ENCODE results near the gene PEX7.
"Not testable (repeated sequence)": the region's sequence is repeated elsewhere in the genome, so short reads cannot be mapped to it uniquely, and the experiment has no call there.

Gene PEX7

GRCh38 chr6:136783021-136783420 is 39.4 kb upstream of the PEX7 start:
- no peak overlapping the region for H3K4me3 ChIP-seq (ENCODE audit: low read length)
- no peak overlapping the region for H3K9ac ChIP-seq (ENCODE audit: low read depth, low read length)
- no peaks in the 10 kb centered on the region for H3K9me3 ChIP-seq (ENCODE audit: insufficient read depth, low read depth, low read length)
- WGBS = 96% methylated on average over 6 of the region's 6 CpGs
- H3K27me3 ChIP-seq (ENCODE audit: insufficient read depth, low read length) = no peaks in the 10 kb centered on the region
- no peaks in the 10 kb centered on the region for H3K4me1 ChIP-seq (ENCODE audit: insufficient read depth, low read length)
- H3K27ac ChIP-seq (ENCODE audit: low read depth, low read length) = no peak overlapping the region
- H3K36me3 ChIP-seq (ENCODE audit: insufficient read depth, low read length) = no peaks in the 10 kb centered on the region

- Histone ChIP-seq H3K36me3 (ENCODE audit: insufficient read depth, low read length) (no peaks in the 10 kb centered on the region), H3K27ac (ENCODE audit: low read depth, low read length) (no peak overlapping the region), H3K4me3 (ENCODE audit: low read length) (no peak overlapping the region), H3K9me3 (ENCODE audit: insufficient read depth, low read depth, low read length) (no peaks in the 10 kb centered on the region), H3K4me1 (ENCODE audit: insufficient read depth, low read length) (no peaks in the 10 kb centered on the region), H3K27me3 (ENCODE audit: insufficient read depth, low read length) (no peaks in the 10 kb centered on the region), H3K9ac (ENCODE audit: low read depth, low read length) (no peak overlapping the region)
- WGBS = 94% methylated on average over 9 of the region's 9 CpGs
Measured at GRCh38 chr6:136783495-136784270, 38.7 kb upstream of the PEX7 start.

GRCh38 chr6:136784271-136784664 is 38.1 kb upstream of the PEX7 start:
- H3K9me3 ChIP-seq (ENCODE audit: insufficient read depth, low read depth, low read length) = no peaks in the 10 kb centered on the region
- H3K4me1 ChIP-seq (ENCODE audit: insufficient read depth, low read length) = no peaks in the 10 kb centered on the region
- H3K9ac ChIP-seq (ENCODE audit: low read depth, low read length) = no peak overlapping the region
- 94% methylated on average over 8 of the region's 8 CpGs for WGBS
- H3K27me3 ChIP-seq (ENCODE audit: insufficient read depth, low read length) = no peaks in the 10 kb centered on the region
- H3K4me3 ChIP-seq (ENCODE audit: low read length) = no peak overlapping the region
- H3K36me3 ChIP-seq (ENCODE audit: insufficient read depth, low read length) = no peaks in the 10 kb centered on the region
- no peak overlapping the region for H3K27ac ChIP-seq (ENCODE audit: low read depth, low read length)

GRCh38 chr6:136784910-136785746 is 37.3 kb upstream of the PEX7 start:
- H3K9ac ChIP-seq (ENCODE audit: low read depth, low read length) = no peak overlapping the region

GRCh38 chr6:136786658-136787057 is 35.7 kb upstream of the PEX7 start:
- Histone ChIP-seq H3K4me3 (ENCODE audit: low read length) (no peak overlapping the region), H3K27ac (ENCODE audit: low read depth, low read length) (no peak overlapping the region), H3K36me3 (ENCODE audit: insufficient read depth, low read length) (no peaks in the 10 kb centered on the region), H3K9me3 (ENCODE audit: insufficient read depth, low read depth, low read length) (no peaks in the 10 kb centered on the region), H3K9ac (ENCODE audit: low read depth, low read length) (no peak overlapping the region), H3K4me1 (ENCODE audit: insufficient read depth, low read length) (0 out of 2 replicates have a peak, but pooled peaks cover 3% of the 10 kb centered on the region), H3K27me3 (ENCODE audit: insufficient read depth, low read length) (peaks cover 20% of the 10 kb centered on the region)
- 93% methylated on average over 6 of the region's 6 CpGs for WGBS

More at GRCh38 chr6:136784910-136785746, 37.3 kb upstream of the PEX7 start:
- WGBS = 92% methylated on average over 10 of the region's 10 CpGs
- H3K27me3 ChIP-seq (ENCODE audit: insufficient read depth, low read length) = peaks cover 5% of the 10 kb centered on the region
- no peaks in the 10 kb centered on the region for H3K9me3 ChIP-seq (ENCODE audit: insufficient read depth, low read depth, low read length)
- no peak overlapping the region for H3K27ac ChIP-seq (ENCODE audit: low read depth, low read length)
- no peaks in the 10 kb centered on the region for H3K36me3 ChIP-seq (ENCODE audit: insufficient read depth, low read length)
- H3K4me1 ChIP-seq (ENCODE audit: insufficient read depth, low read length) = no peaks in the 10 kb centered on the region
- H3K4me3 ChIP-seq (ENCODE audit: low read length) = no peak overlapping the region

GRCh38 chr6:136787726-136788068 is 34.7 kb upstream of the PEX7 start:
- no peaks in the 10 kb centered on the region for H3K9me3 ChIP-seq (ENCODE audit: insufficient read depth, low read depth, low read length)
- H3K9ac ChIP-seq (ENCODE audit: low read depth, low read length) = no peak overlapping the region
- H3K4me1 ChIP-seq (ENCODE audit: insufficient read depth, low read length) = 0 out of 2 replicates have a peak, but pooled peaks cover 3% of the 10 kb centered on the region
- WGBS = 92% methylated on average over 4 of the region's 4 CpGs
- peaks cover 31% of the 10 kb centered on the region for H3K27me3 ChIP-seq (ENCODE audit: insufficient read depth, low read length)
- H3K36me3 ChIP-seq (ENCODE audit: insufficient read depth, low read length) = no peaks in the 10 kb centered on the region
- H3K27ac ChIP-seq (ENCODE audit: low read depth, low read length) = no peak overlapping the region
- no peak overlapping the region for H3K4me3 ChIP-seq (ENCODE audit: low read length)

- Histone ChIP-seq H3K36me3 (ENCODE audit: insufficient read depth, low read length) (no peaks in the 10 kb centered on the region), H3K4me1 (ENCODE audit: insufficient read depth, low read length) (0 out of 2 replicates have a peak, but pooled peaks cover 3% of the 10 kb centered on the region), H3K9ac (ENCODE audit: low read depth, low read length) (no peak overlapping the region), H3K27ac (ENCODE audit: low read depth, low read length) (no peak overlapping the region), H3K4me3 (ENCODE audit: low read length) (no peak overlapping the region), H3K27me3 (ENCODE audit: insufficient read depth, low read length) (peaks cover 36% of the 10 kb centered on the region), H3K9me3 (ENCODE audit: insufficient read depth, low read depth, low read length) (no peaks in the 10 kb centered on the region)
- WGBS = 85% methylated on average over 7 of the region's 7 CpGs
Measured at GRCh38 chr6:136788069-136788902, 34.1 kb upstream of the PEX7 start.

- H3K9ac ChIP-seq (ENCODE audit: low read depth, low read length); H3K9me3 ChIP-seq (ENCODE audit: insufficient read depth, low read depth, low read length); H3K36me3 ChIP-seq (ENCODE audit: insufficient read depth, low read length); H3K4me1 ChIP-seq (ENCODE audit: insufficient read depth, low read length); H3K27ac ChIP-seq (ENCODE audit: low read depth, low read length); H3K4me3 ChIP-seq (ENCODE audit: low read length): not testable (repeated sequence)
- WGBS = 96% methylated on average over 3 of the region's 3 CpGs
- H3K27me3 ChIP-seq (ENCODE audit: insufficient read depth, low read length) = peaks cover 42% of the 10 kb centered on the region
Measured at GRCh38 chr6:136789440-136789839, 33.0 kb upstream of the PEX7 start.

GRCh38 chr6:136790411-136791295 is 31.7 kb upstream of the PEX7 start:
- H3K4me3 ChIP-seq (ENCODE audit: low read length) = peak overlapping the region; percentile 68
- no peak overlapping the region for H3K9ac ChIP-seq (ENCODE audit: low read depth, low read length)
- no peaks in the 10 kb centered on the region for H3K9me3 ChIP-seq (ENCODE audit: insufficient read depth, low read depth, low read length)
- H3K27me3 ChIP-seq (ENCODE audit: insufficient read depth, low read length) = peaks cover 48% of the 10 kb centered on the region
- 0 out of 2 replicates have a peak, but pooled peaks cover 3% of the 10 kb centered on the region for H3K4me1 ChIP-seq (ENCODE audit: insufficient read depth, low read length)
- H3K27ac ChIP-seq (ENCODE audit: low read depth, low read length) = no peak overlapping the region
- 78% methylated on average over 4 of the region's 7 CpGs for WGBS
- H3K36me3 ChIP-seq (ENCODE audit: insufficient read depth, low read length) = no peaks in the 10 kb centered on the region

All from HUES64 (cell line).